Epithelial cell of proximal tubule (primary cell): ENCODE results near the gene ARHGAP20. TPM values are rescaled to one million over a fixed set of nuclear protein-coding genes. Genes with fewer than 3 reads are reported as not detected.

Experiments
- DNase-seq: peaks from one replicate; pipeline ENCODE4 v3.0.0-alpha.2; 2011; ENCODE audit warnings: low read depth
- H3K4me3 ChIP-seq: 2 replicates; pipeline ENCODE4 v1.5.1; 2011; ENCODE audit warnings: low read depth, mild to moderate bottlenecking, low read length
- total RNA-seq: library from RNA; depleted of rRNA; stranded (reverse); fragments of >200 nt; gene quantifications from 2 replicates; pipeline ENCODE4 v1.2.3, GENCODE V29; 2015
- TF ChIP-seq, protein P1 (sequence below): conservative IDR thresholded peaks from 2 replicates; pipeline ENCODE4 v1.5.1; 2012; ENCODE audit warnings: low read depth, mild to moderate bottlenecking, low read length

Gene ARHGAP20
- total RNA-seq, 1 donor from 2014 or later = 0.12 TPM

- TF ChIP-seq, protein P1, sequence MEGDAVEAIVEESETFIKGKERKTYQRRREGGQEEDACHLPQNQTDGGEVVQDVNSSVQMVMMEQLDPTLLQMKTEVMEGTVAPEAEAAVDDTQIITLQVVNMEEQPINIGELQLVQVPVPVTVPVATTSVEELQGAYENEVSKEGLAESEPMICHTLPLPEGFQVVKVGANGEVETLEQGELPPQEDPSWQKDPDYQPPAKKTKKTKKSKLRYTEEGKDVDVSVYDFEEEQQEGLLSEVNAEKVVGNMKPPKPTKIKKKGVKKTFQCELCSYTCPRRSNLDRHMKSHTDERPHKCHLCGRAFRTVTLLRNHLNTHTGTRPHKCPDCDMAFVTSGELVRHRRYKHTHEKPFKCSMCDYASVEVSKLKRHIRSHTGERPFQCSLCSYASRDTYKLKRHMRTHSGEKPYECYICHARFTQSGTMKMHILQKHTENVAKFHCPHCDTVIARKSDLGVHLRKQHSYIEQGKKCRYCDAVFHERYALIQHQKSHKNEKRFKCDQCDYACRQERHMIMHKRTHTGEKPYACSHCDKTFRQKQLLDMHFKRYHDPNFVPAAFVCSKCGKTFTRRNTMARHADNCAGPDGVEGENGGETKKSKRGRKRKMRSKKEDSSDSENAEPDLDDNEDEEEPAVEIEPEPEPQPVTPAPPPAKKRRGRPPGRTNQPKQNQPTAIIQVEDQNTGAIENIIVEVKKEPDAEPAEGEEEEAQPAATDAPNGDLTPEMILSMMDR = no peak
- no peak for DNase-seq
- no peak overlapping the region for H3K4me3 ChIP-seq
Observed at GRCh38 chr11:110665689-110666465, 46.4 kb downstream of the ARHGAP20 start.

GRCh38 chr11:110655967-110656366, 56.3 kb downstream of the ARHGAP20 start:
- no peak overlapping the region for H3K4me3 ChIP-seq
- DNase-seq = no peak
- TF ChIP-seq, protein P1 = no peak

GRCh38 chr11:110654456-110654855, 57.8 kb downstream of the ARHGAP20 start:
- no peak overlapping the region for H3K4me3 ChIP-seq
- TF ChIP-seq, protein P1 = no peak
- DNase-seq = no peak

- TF ChIP-seq, protein P1 = no peak
- no peak overlapping the region for H3K4me3 ChIP-seq
- DNase-seq = no peak
Observed at GRCh38 chr11:110645253-110645652, 67.0 kb downstream of the ARHGAP20 start.

DNA sequence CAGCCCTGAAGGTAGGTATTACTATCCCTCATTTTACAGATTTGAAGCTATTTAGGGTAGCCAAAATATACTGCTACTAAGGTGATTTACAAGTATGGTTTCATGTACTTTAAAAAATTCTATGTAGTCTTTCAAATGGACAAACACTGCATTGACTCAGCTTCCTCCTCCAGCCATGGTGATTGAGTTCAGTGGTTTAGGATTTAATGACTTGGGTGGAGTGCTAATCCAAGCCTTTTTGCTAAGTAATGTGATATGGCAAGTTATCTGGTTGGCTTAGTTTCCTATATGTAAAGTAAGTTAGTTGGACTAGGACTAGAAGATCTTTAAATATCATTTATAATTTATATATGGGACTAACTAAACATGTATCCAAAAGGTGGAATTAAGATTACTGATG, 77.9 kb downstream of the ARHGAP20 start:
- no peak overlapping the region for H3K4me3 ChIP-seq
- TF ChIP-seq, protein P1 = no peak
- no peak for DNase-seq

- TF ChIP-seq, protein P1 = no peak
- no peak for DNase-seq
- H3K4me3 ChIP-seq = no peak overlapping the region
Observed at GRCh38 chr11:110631551-110631950, 80.7 kb downstream of the ARHGAP20 start.

GRCh38 chr11:110629594-110629993, 82.6 kb downstream of the ARHGAP20 start:
- DNase-seq = no peak
- TF ChIP-seq, protein P1 = no peak
- no peak overlapping the region for H3K4me3 ChIP-seq
